ENCODE results near the gene AGL.
"Not testable (repeated sequence)": the region's sequence is repeated elsewhere in the genome, so short reads cannot be mapped to it uniquely, and the experiment has no call there.

AGL gene

GRCh38 chr1:99963041-99963795 is 113.1 kb downstream of the AGL start:
- no peaks in the 10 kb centered on the region for H3K27me3 Mint-ChIP-seq

GRCh38 chr1:99964806-99965205 is 114.6 kb downstream of the AGL start:
- no peak for DNase-seq
- Mint-ChIP-seq H3K4me1 (ENCODE audit: low read depth in 2 of 2) (peaks cover 7 to 9% of the 10 kb centered on the region in 2 donors), H3K27ac (no peak overlapping the region), H3K9me3 (no peaks in the 10 kb centered on the region), H3K36me3 (ENCODE audit: insufficient read depth) (peaks cover 7% of the 10 kb centered on the region), H3K4me3 (no peak overlapping the region), H3K27me3 (no peaks in the 10 kb centered on the region)
- no peak for ATAC-seq (replicated peaks)

More at GRCh38 chr1:99963041-99963795, 113.1 kb downstream of the AGL start:
- peaks cover 0 to 1% of the 10 kb centered on the region in 2 donors for H3K4me1 Mint-ChIP-seq (ENCODE audit: low read depth in 2 of 2)
- no peak for DNase-seq
- H3K4me3 Mint-ChIP-seq: no peak overlapping the region
- ATAC-seq (replicated peaks): no peak
- no peaks in the 10 kb centered on the region for H3K9me3 Mint-ChIP-seq
- H3K36me3 Mint-ChIP-seq (ENCODE audit: insufficient read depth): peaks cover 4% of the 10 kb centered on the region
- H3K27ac Mint-ChIP-seq: no peak overlapping the region

- no peak overlapping the region for H3K27ac Mint-ChIP-seq
- no peak for DNase-seq
- H3K27me3 Mint-ChIP-seq: no peaks in the 10 kb centered on the region
- ATAC-seq (replicated peaks): no peak
- H3K4me3 Mint-ChIP-seq: no peak overlapping the region
- H3K36me3 Mint-ChIP-seq (ENCODE audit: insufficient read depth): peaks cover 13% of the 10 kb centered on the region
- H3K9me3 Mint-ChIP-seq: no peaks in the 10 kb centered on the region
- peaks cover 14 to 17% of the 10 kb centered on the region in 2 donors for H3K4me1 Mint-ChIP-seq (ENCODE audit: low read depth in 2 of 2)
These were observed 115.7 kb downstream of the AGL start for GRCh38 chr1:99965646-99966375.

GRCh38 chr1:99968214-99968613 is 118.1 kb downstream of the AGL start:
- H3K27ac Mint-ChIP-seq: peak overlapping the region in 1 of 2 donors; percentile 71
- no peak for ATAC-seq (replicated peaks)
- H3K27me3 Mint-ChIP-seq: no peaks in the 10 kb centered on the region
- no peaks in the 10 kb centered on the region for H3K9me3 Mint-ChIP-seq
- DNase-seq: no peak
- H3K4me3 Mint-ChIP-seq: peak overlapping the region; percentile 60 to 98
- H3K36me3 Mint-ChIP-seq (ENCODE audit: insufficient read depth): peaks cover 18% of the 10 kb centered on the region
- peaks cover 20 to 23% of the 10 kb centered on the region in 2 donors for H3K4me1 Mint-ChIP-seq (ENCODE audit: low read depth in 2 of 2)

- Mint-ChIP-seq H3K36me3 (ENCODE audit: insufficient read depth) (peaks cover 18% of the 10 kb centered on the region), H3K27me3 (no peaks in the 10 kb centered on the region), H3K9me3 (no peaks in the 10 kb centered on the region), H3K4me1 (ENCODE audit: low read depth in 2 of 2) (peaks cover 20 to 23% of the 10 kb centered on the region in 2 donors), H3K4me3 (peak overlapping the region; percentile 98), H3K27ac (peak overlapping the region; percentile 92 to 97)
- DNase-seq (no peak), ATAC-seq (replicated peaks) (peak; percentile 7)
These were observed 119.1 kb downstream of the AGL start for GRCh38 chr1:99969260-99969728.

GRCh38 chr1:99969729-99970621 is 119.8 kb downstream of the AGL start, which contains the start of gene SLC35A3:
SLC35A3 (plus strand) TSS chr1:99969996; CDS start chr1:99993555, 23,559 bp downstream.
- Mint-ChIP-seq H3K4me3 (peak within 1 kb of the TSS; percentile 98), H3K27ac (peak within 1 kb of the TSS; percentile 92 to 97), H3K27me3 (no peaks in the 10 kb centered on the region), H3K36me3 (ENCODE audit: insufficient read depth) (peaks cover 23% of the 10 kb centered on the region), H3K4me1 (ENCODE audit: low read depth in 2 of 2) (peaks cover 20 to 23% of the 10 kb centered on the region in 2 donors), H3K9me3 (no peaks in the 10 kb centered on the region)
- ATAC-seq (replicated peaks): peak; percentile 82
- peak; percentile 70 to 78 (median 73) for DNase-seq

- DNase-seq: no peak
- H3K27ac Mint-ChIP-seq: peak overlapping the region; percentile 92 to 97
These were observed 120.6 kb downstream of the AGL start for GRCh38 chr1:99970713-99971255.

GRCh38 chr1:99972066-99972465 is 121.9 kb downstream of the AGL start:
- not testable (repeated sequence) for ATAC-seq (replicated peaks); H3K27me3 Mint-ChIP-seq; DNase-seq; H3K9me3 Mint-ChIP-seq
- Mint-ChIP-seq H3K36me3 (ENCODE audit: insufficient read depth) (peaks cover 24% of the 10 kb centered on the region), H3K4me3 (peak overlapping the region; percentile 65 to 66), H3K4me1 (ENCODE audit: low read depth in 2 of 2) (peaks cover 25 to 33% of the 10 kb centered on the region in 2 donors), H3K27ac (peak overlapping the region; percentile 11 to 26)

More at GRCh38 chr1:99970713-99971255, 120.6 kb downstream of the AGL start:
- ATAC-seq (replicated peaks): no peak
- Mint-ChIP-seq H3K27me3 (no peaks in the 10 kb centered on the region), H3K9me3 (no peaks in the 10 kb centered on the region), H3K36me3 (ENCODE audit: insufficient read depth) (peaks cover 24% of the 10 kb centered on the region), H3K4me1 (ENCODE audit: low read depth in 2 of 2) (peaks cover 25 to 26% of the 10 kb centered on the region in 2 donors), H3K4me3 (peak overlapping the region; percentile 98)
